HL-60 (cell line): Measurements from ENCODE around the gene LENEP.
A peak's percentile ranks its signal among the peaks of the same experiment; 100 is the strongest.

ENCODE experiments used
- DNase-seq, 2 experiments: peaks; one replicate each; pipeline ENCODE4 v3.0.0-alpha.2; 2010 to 2020; ENCODE audit warnings: low read depth in 1 of 2, low spot score in 1 of 2
- H3K27ac ChIP-seq: fragments of 250-450 bp; sonication (Bioruptor Pico); replicated peaks from 2 replicates; pipeline ENCODE4 v1.5.1; 2020; ENCODE audit warnings: mild to moderate bottlenecking, moderate library complexity
- H3K27me3 ChIP-seq: fragments of 250-450 bp; sonication (Bioruptor Pico); 2 replicates; pipeline ENCODE4 v1.5.1; 2021; ENCODE audit warnings: mild to moderate bottlenecking, moderate library complexity; ENCODE audit not compliant: insufficient read depth, poor library complexity, severe bottlenecking
- H3K4me3 ChIP-seq: replicated peaks from 2 replicates; pipeline ENCODE4 v1.5.1; 2011; ENCODE audit warnings: mild to moderate bottlenecking, control low read depth, low read length; ENCODE audit not compliant: insufficient read depth
- CTCF ChIP-seq: IDR thresholded peaks from one replicate; pipeline ENCODE4 v1.5.1; 2011; ENCODE audit warnings: low read length, control low read depth, inconsistent platforms; ENCODE audit not compliant: insufficient read depth
- GABPA ChIP-seq: IDR thresholded peaks from 2 replicates; pipeline ENCODE4 v1.6.1; 2012; ENCODE audit warnings: low read depth
- POLR2AphosphoS5 ChIP-seq: IDR thresholded peaks from 2 replicates; pipeline ENCODE4 v1.6.1; 2012; ENCODE audit warnings: low read depth
- REST ChIP-seq: IDR thresholded peaks from 2 replicates; pipeline ENCODE4 v1.6.1; 2012; ENCODE audit warnings: low read depth; ENCODE audit not compliant: insufficient replicate concordance
- SPI1 ChIP-seq: IDR thresholded peaks from 2 replicates; pipeline ENCODE4 v1.6.1; 2012; ENCODE audit warnings: low read depth, mild to moderate bottlenecking, borderline replicate concordance

LENEP gene

GRCh38 chr1:155001675-155002463, 8.5 kb downstream of the LENEP start:
- TF ChIP-seq GABPA = no peak
- TF ChIP-seq CTCF = no peak
- no peak for TF ChIP-seq SPI1
- no peak for TF ChIP-seq REST
- TF ChIP-seq POLR2AphosphoS5 = no peak; the same call in 1 of the 2 replicates

GRCh38 chr1:155002464-155003226, 9.3 kb downstream of the LENEP start, which contains the start of gene ZBTB7B:
TSS of gene ZBTB7B (plus strand) at chr1:155002802. CDS start at chr1:155014661, 11,859 bp downstream.
- TF ChIP-seq POLR2AphosphoS5 (no peak), CTCF (no peak), GABPA (no peak), REST (no peak), SPI1 (no peak)
- DNase-seq = no peak
- peak within 1 kb of the TSS; percentile 72 for H3K4me3 ChIP-seq
- peak within 1 kb of the TSS; percentile 94 for H3K27ac ChIP-seq
- H3K27me3 ChIP-seq = no peaks in the 10 kb centered on the region

More at GRCh38 chr1:155001675-155002463, 8.5 kb downstream of the LENEP start:
- no peaks in the 10 kb centered on the region for H3K27me3 ChIP-seq
- DNase-seq = peak; percentile 100
- H3K27ac ChIP-seq = peak overlapping the region; percentile 88
- peak overlapping the region; percentile 72 for H3K4me3 ChIP-seq

- no peaks in the 10 kb centered on the region for H3K27me3 ChIP-seq
- DNase-seq = peak in 1 of 2 experiments; percentile 54
- H3K4me3 ChIP-seq = peak overlapping the region; percentile 72
- peak overlapping the region; percentile 94 for H3K27ac ChIP-seq
- TF ChIP-seq SPI1 (no peak), GABPA (no peak), POLR2AphosphoS5 (no peak), REST (no peak), CTCF (no peak)
These were observed 9.9 kb downstream of the LENEP start for GRCh38 chr1:155003227-155003765.
